ENCODE data around the gene POLE.

Gene POLE

DNA sequence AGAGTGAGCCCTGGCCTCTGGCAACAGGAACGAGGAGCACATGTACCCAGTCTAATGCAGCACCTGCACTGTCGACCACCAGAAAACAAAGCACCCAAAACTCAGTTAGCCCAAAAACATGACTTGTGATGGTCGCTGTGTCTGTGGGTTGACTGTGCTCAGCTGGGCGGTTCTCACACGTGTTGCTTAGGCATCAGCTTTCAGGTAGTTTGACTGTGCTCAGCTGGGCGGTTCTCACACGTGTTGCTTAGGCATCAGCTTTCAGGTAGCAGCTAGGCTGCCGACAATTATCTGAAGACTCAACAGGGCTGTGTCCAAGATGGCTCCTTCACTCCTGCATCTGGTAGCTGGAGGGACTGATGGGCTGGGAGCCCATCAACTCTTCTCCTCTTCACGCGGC lies 75.5 kb downstream of the POLE start:
- H3K4me1 ChIP-seq (ENCODE audit: low read length): peaks cover 7% of the 10 kb centered on the region; the same call in 1 of the 2 replicates
- TF ChIP-seq EZH2phosphoT487 (IDR thresholded peaks at IDR 0.05; ENCODE audit: low read depth): no peak
- TF ChIP-seq, protein P1, sequence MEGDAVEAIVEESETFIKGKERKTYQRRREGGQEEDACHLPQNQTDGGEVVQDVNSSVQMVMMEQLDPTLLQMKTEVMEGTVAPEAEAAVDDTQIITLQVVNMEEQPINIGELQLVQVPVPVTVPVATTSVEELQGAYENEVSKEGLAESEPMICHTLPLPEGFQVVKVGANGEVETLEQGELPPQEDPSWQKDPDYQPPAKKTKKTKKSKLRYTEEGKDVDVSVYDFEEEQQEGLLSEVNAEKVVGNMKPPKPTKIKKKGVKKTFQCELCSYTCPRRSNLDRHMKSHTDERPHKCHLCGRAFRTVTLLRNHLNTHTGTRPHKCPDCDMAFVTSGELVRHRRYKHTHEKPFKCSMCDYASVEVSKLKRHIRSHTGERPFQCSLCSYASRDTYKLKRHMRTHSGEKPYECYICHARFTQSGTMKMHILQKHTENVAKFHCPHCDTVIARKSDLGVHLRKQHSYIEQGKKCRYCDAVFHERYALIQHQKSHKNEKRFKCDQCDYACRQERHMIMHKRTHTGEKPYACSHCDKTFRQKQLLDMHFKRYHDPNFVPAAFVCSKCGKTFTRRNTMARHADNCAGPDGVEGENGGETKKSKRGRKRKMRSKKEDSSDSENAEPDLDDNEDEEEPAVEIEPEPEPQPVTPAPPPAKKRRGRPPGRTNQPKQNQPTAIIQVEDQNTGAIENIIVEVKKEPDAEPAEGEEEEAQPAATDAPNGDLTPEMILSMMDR (IDR thresholded peaks at IDR 0.05; ENCODE audit: low read depth, low read length): no peak
- H2AFZ ChIP-seq (ENCODE audit: low read depth, low read length): no peak overlapping the region
- H4K20me1 ChIP-seq (ENCODE audit: insufficient read depth, low read length): no peaks in the 10 kb centered on the region
- H3K9me3 ChIP-seq (ENCODE audit: insufficient read depth, low read length): no peaks in the 10 kb centered on the region
- H3K27me3 ChIP-seq (ENCODE audit: low read depth, low read length): no peaks in the 10 kb centered on the region
- H3K9ac ChIP-seq (ENCODE audit: low read length): no peak overlapping the region
- H3K4me3 ChIP-seq (ENCODE audit: low read length): no peak overlapping the region
- no peak overlapping the region for H3K4me2 ChIP-seq (ENCODE audit: low read length)
- no peak overlapping the region for H3K27ac ChIP-seq (ENCODE audit: low read length)
- no peaks in the 10 kb centered on the region for H3K36me3 ChIP-seq (replicated peaks; ENCODE audit: low read depth, low read length)
- no peaks in the 10 kb centered on the region for H3K79me2 ChIP-seq (ENCODE audit: low read length)

DNA sequence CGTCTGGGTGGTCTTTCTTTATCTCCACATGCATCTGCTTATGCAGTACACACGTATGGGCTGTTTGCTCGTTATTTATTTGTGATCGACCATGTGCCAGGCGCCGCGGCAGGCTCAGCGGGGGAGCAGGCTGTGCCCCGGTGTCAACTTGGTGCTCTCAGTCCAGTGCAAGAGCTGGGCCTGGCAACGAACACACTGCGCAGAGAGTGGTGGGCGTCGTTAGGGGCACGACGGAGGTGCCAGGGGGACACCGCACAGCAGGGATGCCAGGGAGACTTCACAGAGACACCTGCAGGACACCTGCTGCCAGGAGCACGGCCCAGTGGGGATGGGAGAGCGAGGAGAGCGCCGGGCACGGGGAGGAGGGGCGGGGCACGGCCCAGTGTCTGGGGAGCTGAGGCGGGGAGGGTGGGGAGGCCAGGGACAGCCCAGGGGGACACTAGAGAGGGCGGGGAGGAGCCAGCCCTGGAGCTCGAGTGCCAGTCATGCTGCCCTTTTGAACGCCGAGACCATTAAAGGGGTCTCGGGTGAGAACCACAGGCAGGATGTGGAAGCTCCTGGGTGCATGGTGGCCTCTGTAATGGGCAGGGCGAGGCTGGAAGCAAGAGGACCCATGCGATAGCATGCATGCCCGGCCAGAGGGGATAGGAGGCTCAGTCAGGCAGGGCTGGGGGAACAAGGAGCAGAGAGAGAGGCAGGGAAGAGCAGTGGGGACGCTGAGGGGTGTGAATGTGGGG lies 76.1 kb downstream of the POLE start:
- Histone ChIP-seq H3K9me3 (ENCODE audit: insufficient read depth, low read length) (no peaks in the 10 kb centered on the region), H3K4me2 (ENCODE audit: low read length) (no peak overlapping the region), H4K20me1 (ENCODE audit: insufficient read depth, low read length) (no peaks in the 10 kb centered on the region), H3K79me2 (ENCODE audit: low read length) (no peaks in the 10 kb centered on the region), H3K27ac (ENCODE audit: low read length) (no peak overlapping the region), H3K9ac (ENCODE audit: low read length) (no peak overlapping the region), H3K4me3 (ENCODE audit: low read length) (no peak overlapping the region), H3K27me3 (ENCODE audit: low read depth, low read length) (no peaks in the 10 kb centered on the region), H3K36me3 (replicated peaks; ENCODE audit: low read depth, low read length) (no peaks in the 10 kb centered on the region), H3K4me1 (ENCODE audit: low read length) (peaks cover 7% of the 10 kb centered on the region; the same call in 1 of the 2 replicates), H2AFZ (ENCODE audit: low read depth, low read length) (no peak overlapping the region)
- TF ChIP-seq EZH2phosphoT487 (IDR thresholded peaks at IDR 0.05; ENCODE audit: low read depth): no peak
- TF ChIP-seq, protein P1 (IDR thresholded peaks at IDR 0.05; ENCODE audit: low read depth, low read length): no peak

GRCh38 chr12:132610051-132610759 lies 76.9 kb downstream of the POLE start, which contains the start of gene LRCOL1:
TSS of gene LRCOL1 (minus strand) at chr12:132610582. CDS start at chr12:132606251, 4,331 bp downstream.
- Histone ChIP-seq H3K4me1 (ENCODE audit: low read length) (peaks cover 6% of the 10 kb centered on the region; the same call in 1 of the 2 replicates), H3K79me2 (ENCODE audit: low read length) (no peaks in the 10 kb centered on the region), H4K20me1 (ENCODE audit: insufficient read depth, low read length) (no peaks in the 10 kb centered on the region), H3K9me3 (ENCODE audit: insufficient read depth, low read length) (no peaks in the 10 kb centered on the region), H3K27me3 (ENCODE audit: low read depth, low read length) (no peaks in the 10 kb centered on the region), H3K9ac (ENCODE audit: low read length) (no peak within 1 kb of the TSS), H3K27ac (ENCODE audit: low read length) (no peak within 1 kb of the TSS), H3K4me3 (ENCODE audit: low read length) (no peak within 1 kb of the TSS), H2AFZ (ENCODE audit: low read depth, low read length) (no peak within 1 kb of the TSS), H3K36me3 (replicated peaks; ENCODE audit: low read depth, low read length) (no peaks in the 10 kb centered on the region), H3K4me2 (ENCODE audit: low read length) (no peak within 1 kb of the TSS)
- TF ChIP-seq, protein P1 (IDR thresholded peaks at IDR 0.05; ENCODE audit: low read depth, low read length): no peak
- no peak for TF ChIP-seq EZH2phosphoT487 (IDR thresholded peaks at IDR 0.05; ENCODE audit: low read depth)
